PFSK-1 (cell line): Measurements from ENCODE around the gene OR6K2.

ENCODE experiments used
- POLR2AphosphoS5 ChIP-seq: IDR thresholded peaks from 2 replicates; pipeline ENCODE4 v1.6.1; 2012; ENCODE audit warnings: low read depth, mild to moderate bottlenecking, control low read depth, low read length, moderate library complexity
- REST ChIP-seq, 2 experiments: IDR thresholded peaks; 2 replicates each; pipeline versions ENCODE4 v1.6.1 to v1.8.0; 2011 to 2012; ENCODE audit warnings: low read depth in 2 of 2, low read length in 2 of 2, control low read depth in 1 of 2, inconsistent platforms in 1 of 2, mild to moderate bottlenecking in 1 of 2, moderate library complexity in 1 of 2; ENCODE audit not compliant: insufficient read depth in 1 of 2
- SIN3A ChIP-seq: IDR thresholded peaks from 2 replicates; pipeline ENCODE4 v1.6.1; 2012; ENCODE audit warnings: mild to moderate bottlenecking, low read length, moderate library complexity, borderline replicate concordance; ENCODE audit not compliant: insufficient read depth
- TAF1 ChIP-seq: IDR thresholded peaks from 2 replicates; pipeline ENCODE4 v1.6.1; 2012; ENCODE audit warnings: low read length, control low read depth, borderline replicate concordance; ENCODE audit not compliant: insufficient read depth

- no peak for TF ChIP-seq REST (IDR thresholded peaks at IDR 0.05; ENCODE audit: insufficient read depth in 1 of 2, low read depth in 2 of 2, low read length in 2 of 2)
- no peak for TF ChIP-seq TAF1
- TF ChIP-seq POLR2AphosphoS5 = no peak
- TF ChIP-seq SIN3A = no peak
These were observed 5.6 kb upstream of the OR6K2 start for GRCh38 chr1:158706096-158706495.
